K562 (cell line): ENCODE results near the gene ADAM15. TPM values are rescaled to one million over a fixed set of nuclear protein-coding genes. Genes with fewer than 3 reads are reported as not detected.
A peak's percentile ranks its signal among the peaks of the same experiment; 100 is the strongest.

ENCODE experiments used
- ATAC-seq: fragments of 200-7000 bp; cut with Tn5 transposase; 3 replicates; pipeline ENCODE4 v1.9.1; 2020; ENCODE audit warnings: moderate library complexity
- BruUV-seq: library from RNA; stranded (reverse); fragments of 400-500 nt; replicated peaks from 2 replicates; lab custom pipeline; 2021; lab: Mats Ljungman, UMichigan
- CTCF ChIA-PET: fragments of 300-600 bp; formaldehyde crosslinking; extraction: SDS; loops from one replicate; lab custom pipeline; 2021; ENCODE audit warnings: low intra/inter-chr PET ratio; lab: Yijun Ruan, JAX
- POLR2A ChIA-PET: fragments of 300-600, 350-650 bp; sonication (Branson Sonifier 250); formaldehyde crosslinking; extraction: SDS; loops from one replicate; lab custom pipeline; 2021; ENCODE audit warnings: antibody characterized with exemption, inconsistent platforms; lab: Yijun Ruan, JAX
- DNase-seq, 4 experiments: peaks; one replicate each; pipeline versions ENCODE4 v3.0.0 to v3.0.0-alpha.2; 2011 to 2018; ENCODE audit warnings: low spot score in 3 of 4, mixed read lengths in 3 of 4; ENCODE audit errors: extremely low read depth in 1 of 4
- FAIRE-seq: peaks from 2 replicates; lab custom pipeline; 2011; peaks lifted over from hg19 to GRCh38; lab: Jason Lieb, UNC
- H2AFZ ChIP-seq: 2 replicates; pipeline ENCODE4 v1.6.0; 2011; ENCODE audit warnings: low read depth, low read length, control low read depth, inconsistent platforms
- H3K27ac ChIP-seq: fragments of 200-600 bp; 3 replicates; pipeline ENCODE4 v1.8.0; 2011; ENCODE audit warnings: low read depth, mild to moderate bottlenecking, control low read depth, inconsistent platforms, low read length, moderate library complexity, mixed read lengths; ENCODE audit errors: extremely low read depth
- H3K27me3 ChIP-seq, 2 experiments: fragments of 300-600 bp in 1 of 2; 2 replicates in 1 of 2; 3 replicates in 1 of 2; pipeline versions ENCODE4 v1.6.0 to v1.8.0; 2011; ENCODE audit warnings: inconsistent platforms in 2 of 2, low read length in 2 of 2, mild to moderate bottlenecking in 1 of 2, mixed read lengths in 1 of 2, moderate library complexity in 1 of 2; ENCODE audit not compliant: control insufficient read depth in 2 of 2, insufficient read depth in 2 of 2
- H3K36me3 ChIP-seq: fragments of 300-600 bp; 3 replicates; pipeline ENCODE4 v1.8.0; 2011; ENCODE audit warnings: mild to moderate bottlenecking, low read length, inconsistent platforms; ENCODE audit not compliant: control insufficient read depth, insufficient read depth
- H3K4me1 ChIP-seq, 2 experiments: fragments of 200-600 bp in 1 of 2; replicated peaks in 1 of 2; 2 replicates in 1 of 2; 3 replicates in 1 of 2; pipeline versions ENCODE4 v1.5.1 to v1.8.0; 2011; ENCODE audit warnings: inconsistent platforms in 2 of 2, low read length in 2 of 2, mild to moderate bottlenecking in 1 of 2, mixed read lengths in 1 of 2, moderate library complexity in 1 of 2; ENCODE audit not compliant: control insufficient read depth in 2 of 2, insufficient read depth in 2 of 2
- H3K4me2 ChIP-seq: 2 replicates; pipeline ENCODE4 v1.6.1; 2011; ENCODE audit warnings: low read length, control low read depth, inconsistent platforms, mixed read lengths; ENCODE audit not compliant: insufficient read depth
- H3K4me3 ChIP-seq: fragments of 200-600 bp; sonication (generic), shearing (Covaris generic); 2 replicates; pipeline ENCODE4 v1.5.1; 2016; ENCODE audit warnings: control low read depth, inconsistent platforms
- H3K79me2 ChIP-seq: fragments of 200-600 bp; 3 replicates; pipeline ENCODE4 v1.8.0; 2011; ENCODE audit warnings: low read length, inconsistent platforms; ENCODE audit not compliant: control insufficient read depth, insufficient read depth
- H3K9ac ChIP-seq, 2 experiments: 2 replicates each; pipeline versions ENCODE4 v1.6.0 to v1.6.1; 2011; ENCODE audit warnings: low read depth in 2 of 2, low read length in 2 of 2, control low read depth in 1 of 2, inconsistent platforms in 1 of 2, mild to moderate bottlenecking in 1 of 2, mixed read lengths in 1 of 2; ENCODE audit not compliant: insufficient read depth in 1 of 2
- H3K9me1 ChIP-seq: one replicate; pipeline ENCODE4 v1.6.0; 2011; ENCODE audit warnings: inconsistent platforms, mild to moderate bottlenecking, low read length, moderate library complexity; ENCODE audit not compliant: control insufficient read depth, insufficient read depth
- H3K9me3 ChIP-seq: replicated peaks from 2 replicates; pipeline ENCODE4 v1.5.1; 2011; ENCODE audit warnings: low read depth, low read length, inconsistent platforms; ENCODE audit not compliant: control insufficient read depth, insufficient read depth
- H4K20me1 ChIP-seq: replicated peaks from 2 replicates; pipeline ENCODE4 v1.6.1; 2011; ENCODE audit warnings: low read length, inconsistent platforms, mixed read lengths; ENCODE audit not compliant: control insufficient read depth, insufficient read depth
- COPS2 ChIP-seq: fragments of 450-650 bp; conservative IDR thresholded peaks from 2 replicates; pipeline ENCODE4 v1.6.1; 2016; ENCODE audit warnings: mild to moderate bottlenecking, moderate library complexity
- EHMT2 ChIP-seq: fragments of 450-650 bp; IDR thresholded peaks from 2 replicates; pipeline ENCODE4 v1.6.1; 2018; ENCODE audit warnings: antibody characterized with exemption
- EP300 ChIP-seq: IDR thresholded peaks from 2 replicates; pipeline ENCODE4 v1.6.1; 2012; ENCODE audit warnings: low read length, improper control_type of control experiment
- HMGN3 ChIP-seq: IDR thresholded peaks from 2 replicates; pipeline ENCODE4 v1.6.1; 2011; ENCODE audit warnings: borderline replicate concordance, low read depth, mild to moderate bottlenecking, mixed read lengths, low read length; ENCODE audit not compliant: insufficient read length; ENCODE audit errors: extremely low read depth
- HNRNPUL1 ChIP-seq: fragments of 200-400 bp; formaldehyde crosslinking; IDR thresholded peaks from 2 replicates; pipeline ENCODE4 v1.6.1; 2017; ENCODE audit warnings: low read length
- HOXB6 ChIP-seq: fragments of 250-450 bp; sonication (Bioruptor Pico); IDR thresholded peaks from 2 replicates; pipeline ENCODE4 v1.5.1; 2022; ENCODE audit warnings: mild to moderate bottlenecking, borderline replicate concordance
- L3MBTL2 ChIP-seq: fragments of 450-650 bp; IDR thresholded peaks from 2 replicates; pipeline ENCODE4 v1.6.1; 2016; ENCODE audit warnings: mild to moderate bottlenecking, moderate library complexity
- MTA2 ChIP-seq: fragments of 450-650 bp; IDR thresholded peaks from 2 replicates; pipeline ENCODE4 v1.6.1; 2016; ENCODE audit warnings: low read depth
- RAD51 ChIP-seq: fragments of 450-650 bp; IDR thresholded peaks from 2 replicates; pipeline ENCODE4 v1.7.1; 2016; ENCODE audit warnings: low read depth, mild to moderate bottlenecking, borderline replicate concordance
- RBM34 ChIP-seq: fragments of 200-400 bp; formaldehyde crosslinking; IDR thresholded peaks from 2 replicates; pipeline ENCODE4 v1.6.1; 2018; ENCODE audit warnings: low read length, borderline replicate concordance; ENCODE audit not compliant: insufficient read depth
- TBL1XR1 ChIP-seq, 2 experiments: IDR thresholded peaks; 2 replicates each; pipeline ENCODE4 v1.6.1; 2012; ENCODE audit warnings: improper control_type of control experiment in 2 of 2, low read length in 2 of 2, mild to moderate bottlenecking in 1 of 2
- TGIF2 ChIP-seq: sonication (generic); formaldehyde crosslinking; IDR thresholded peaks from 2 replicates; pipeline ENCODE4 v1.8.1; 2022; ENCODE audit warnings: mild to moderate bottlenecking, missing genetic modification reagents, moderate library complexity
- WHSC1 ChIP-seq: IDR thresholded peaks from one replicate; pipeline ENCODE4 v1.6.1; 2012; ENCODE audit warnings: low read length, control low read depth, inconsistent platforms
- ZBTB1 ChIP-seq: sonication (generic); formaldehyde crosslinking; IDR thresholded peaks from 2 replicates; pipeline ENCODE4 v1.8.1; 2023; ENCODE audit warnings: missing genetic modification reagents, low read depth, mild to moderate bottlenecking, borderline replicate concordance
- ZNF146 ChIP-seq: IDR thresholded peaks from one replicate; pipeline ENCODE4 v1.6.1; 2018; ENCODE audit warnings: missing compliant biosample characterization; ENCODE audit not compliant: unreplicated experiment
- ZNF174 ChIP-seq: fragments of 250-450 bp; sonication (Bioruptor Pico); IDR thresholded peaks from 2 replicates; pipeline ENCODE4 v1.4.0; 2020; ENCODE audit warnings: mild to moderate bottlenecking
- ZNF184 ChIP-seq: sonication (generic); formaldehyde crosslinking; IDR thresholded peaks from 2 replicates; pipeline ENCODE4 v1.5.0; 2020; ENCODE audit warnings: missing genetic modification reagents
- ZSCAN32 ChIP-seq: fragments of 450-650 bp; formaldehyde crosslinking; IDR thresholded peaks from 2 replicates; pipeline ENCODE4 v1.4.0; 2020; ENCODE audit warnings: mild to moderate bottlenecking, moderate library complexity
- WGBS: fragments of 100-300 bp; shearing (Covaris generic); methylation state at CpG from one replicate; pipeline ENCODE4 v1.1.6; 2016; ENCODE audit warnings: low coverage, mixed read lengths; ENCODE audit not compliant: insufficient coverage; ENCODE audit errors: missing lambda C conversion rate; 5-methylcytosine and 5-hydroxymethylcytosine counted together
- in situ Hi-C: fragments of 300-500 bp; cut with MboI; formaldehyde crosslinking; loops from 4 replicates; pipeline ENCODE4 v1.15.0; 2018; ENCODE audit warnings: inconsistent platforms, mixed read lengths
- intact Hi-C: fragments of 100-400 bp; cut with micrococcal nuclease; formaldehyde crosslinking; loops from 2 replicates; pipeline ENCODE4 v1.14.2; 2022
- polyA plus RNA-seq, 8 experiments: library from polyadenylated mRNA; depleted of rRNA in 4 of 8; stranded (reverse) in 5 of 8; unstranded in 3 of 8; fragments of >200 nt; fragmentation: Nextera tagmentation in 2 of 8; fragmentation: Illumina TruSeq in 1 of 8; extraction: Ambion mirVana in 2 of 8; extraction: Trizol in 1 of 8; gene quantifications; 2 replicates each; pipeline versions ENCODE4 v1.2.1 to v1.2.3, GENCODE V29; 2011 to 2014; ENCODE audit warnings: inconsistent platforms in 1 of 8, missing spikeins in 1 of 8
- total RNA-seq, 7 experiments: library from RNA; depleted of rRNA in 6 of 7; stranded (reverse); fragments of >200 nt in 6 of 7; fragmentation: Illumina TruSeq in 2 of 7; extraction: Trizol in 2 of 7; gene quantifications; 2 replicates each; pipeline versions ENCODE4 v1.2.1 to v1.2.3, GENCODE V29; 2011 to 2021; ENCODE audit warnings: low replicate concordance in 1 of 7
- TF ChIP-seq, protein P1 (sequence below): fragments of 450-650 bp; IDR thresholded peaks from 2 replicates; pipeline ENCODE4 v1.6.1; 2018; ENCODE audit warnings: mild to moderate bottlenecking, low read depth; ENCODE audit not compliant: partially characterized antibody
- TF ChIP-seq, protein P2 (sequence below), 2 experiments: fragments of 450-650 bp in 1 of 2; sonication (generic) in 1 of 2; formaldehyde crosslinking; conservative IDR thresholded peaks; 2 replicates each; pipeline versions ENCODE4 v1.4.0 to v1.8.1; 2020 to 2022; ENCODE audit warnings: mild to moderate bottlenecking in 1 of 2, missing genetic modification reagents in 1 of 2

ADAM15 gene
- total and polyA plus RNA-seq, 9 of the 15 experiments (the other 6 are each of a cell fraction or from before 2014, with no cell fraction given) = 0.69 to 72.3 (median 32.8) TPM

DNA sequence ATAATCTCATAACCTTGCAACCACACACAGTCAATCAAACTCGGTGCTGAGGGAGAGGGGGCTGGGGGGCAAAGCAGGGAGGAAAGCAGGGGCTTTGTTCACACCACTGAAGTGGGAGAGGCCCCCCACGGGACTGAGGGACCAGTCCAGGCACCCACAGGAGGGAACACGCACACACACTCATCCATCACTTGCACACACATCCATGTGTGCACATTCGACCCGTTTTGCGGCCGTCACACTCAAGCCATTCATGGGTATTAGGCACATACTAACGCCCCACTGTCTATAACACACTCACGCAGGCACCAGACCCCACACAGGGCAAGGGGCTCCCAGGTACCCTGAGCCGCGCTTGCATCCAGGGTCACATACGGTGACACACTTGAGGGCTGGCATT lies 41.5 kb downstream of the ADAM15 start:
- peaks cover 12 to 22% of the 10 kb centered on the region in 2 experiments; a peak in 4 of 5 replicates for H3K4me1 ChIP-seq
- no peak overlapping the region for H3K4me2 ChIP-seq
- peaks cover 0 to 3% of the 10 kb centered on the region in 2 experiments; a peak in 1 of 5 replicates for H3K27me3 ChIP-seq
- TF ChIP-seq, protein P1, sequence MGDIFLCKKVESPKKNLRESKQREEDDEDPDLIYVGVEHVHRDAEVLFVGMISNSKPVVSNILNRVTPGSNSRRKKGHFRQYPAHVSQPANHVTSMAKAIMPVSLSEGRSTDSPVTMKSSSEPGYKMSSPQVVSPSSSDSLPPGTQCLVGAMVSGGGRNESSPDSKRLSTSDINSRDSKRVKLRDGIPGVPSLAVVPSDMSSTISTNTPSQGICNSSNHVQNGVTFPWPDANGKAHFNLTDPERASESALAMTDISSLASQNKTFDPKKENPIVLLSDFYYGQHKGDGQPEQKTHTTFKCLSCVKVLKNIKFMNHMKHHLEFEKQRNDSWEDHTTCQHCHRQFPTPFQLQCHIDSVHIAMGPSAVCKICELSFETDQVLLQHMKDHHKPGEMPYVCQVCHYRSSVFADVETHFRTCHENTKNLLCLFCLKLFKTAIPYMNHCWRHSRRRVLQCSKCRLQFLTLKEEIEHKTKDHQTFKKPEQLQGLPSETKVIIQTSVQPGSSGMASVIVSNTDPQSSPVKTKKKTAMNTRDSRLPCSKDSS = no peak
- TF ChIP-seq HOXB6 (CRISPR knock-in tag) (no peak), RAD51 (no peak), EP300 (no peak), ZSCAN32 (no peak), COPS2 (no peak), WHSC1 (no peak), ZBTB1 (no peak), HNRNPUL1 (no peak), MTA2 (no peak), ZNF184 (CRISPR knock-in tag) (no peak), ZNF174 (CRISPR knock-in tag) (no peak), L3MBTL2 (no peak), HMGN3 (no peak), TBL1XR1 (IDR thresholded peaks at IDR 0.05; ENCODE audit: low read length in 2 of 2) (no peak), EHMT2 (no peak), ZNF146 (CRISPR knock-in tag) (no peak), TGIF2 (no peak), RBM34 (no peak)
- TF ChIP-seq, protein P2, sequence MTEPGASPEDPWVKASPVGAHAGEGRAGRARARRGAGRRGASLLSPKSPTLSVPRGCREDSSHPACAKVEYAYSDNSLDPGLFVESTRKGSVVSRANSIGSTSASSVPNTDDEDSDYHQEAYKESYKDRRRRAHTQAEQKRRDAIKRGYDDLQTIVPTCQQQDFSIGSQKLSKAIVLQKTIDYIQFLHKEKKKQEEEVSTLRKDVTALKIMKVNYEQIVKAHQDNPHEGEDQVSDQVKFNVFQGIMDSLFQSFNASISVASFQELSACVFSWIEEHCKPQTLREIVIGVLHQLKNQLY (CRISPR knock-in tag; conservative IDR thresholded peaks at IDR 0.05) = no peak
- no peak overlapping the region for H2AFZ ChIP-seq
- H3K4me3 ChIP-seq = no peak overlapping the region
- whole genome bisulfite sequencing = 59% methylated on average over 12 of the region's 12 CpGs
- BruUV-seq = no TSS peak
- FAIRE-seq (no peak), DNase-seq (no peak), ATAC-seq (no peak)
- in situ Hi-C loops = loop anchor here (5.0 to 10.0 kb wide), 2 partner anchors 75 to 502 kb away; no protein-coding TSS in a partner anchor
- no peak overlapping the region for H3K27ac ChIP-seq
- H3K36me3 ChIP-seq = no peaks in the 10 kb centered on the region
- POLR2A ChIA-PET = no interaction called here
- H3K79me2 ChIP-seq = no peaks in the 10 kb centered on the region
- H3K9ac ChIP-seq = peak overlapping the region in 1 of 2 experiments; percentile 22; a peak in 1 of 4 replicates
- H4K20me1 ChIP-seq = no peaks in the 10 kb centered on the region
- intact Hi-C loops = loop anchor here (10.0 kb wide), 1 partner anchor 502 kb away; no protein-coding TSS in a partner anchor
- CTCF ChIA-PET = interaction anchor here (2.6 to 4.1 kb wide), 2 partner anchors 74 to 75 kb away, joined by 59 read pairs; no protein-coding TSS in a partner anchor
- H3K9me3 ChIP-seq = no peaks in the 10 kb centered on the region
- H3K9me1 ChIP-seq = peaks cover 5% of the 10 kb centered on the region
